Right lung (tissue), 5 donors: ENCODE measurements around the gene RCAN1. TPM values are rescaled to one million over a fixed set of nuclear protein-coding genes. Genes with fewer than 3 reads are reported as not detected.

Experiments used
- DNase-seq, 2 donors: peaks; one replicate each; pipeline ENCODE4 v3.0.0-alpha.2; 2013
- polyA plus RNA-seq, 5 donors: library from polyadenylated mRNA; unstranded; fragments of 120-200 nt; gene quantifications; one replicate each; pipeline versions ENCODE4 v1.2.1 to v1.2.3, GENCODE V29; 2013; ENCODE audit warnings: inconsistent platforms in 1 of 5, low replicate concordance in 1 of 5; ENCODE audit not compliant: insufficient read length in 5 of 5, insufficient read depth in 1 of 5

The RCAN1 gene
- polyA plus RNA-seq, 5 donors = 16.9 to 20.9 (median 20.0) TPM

DNA sequence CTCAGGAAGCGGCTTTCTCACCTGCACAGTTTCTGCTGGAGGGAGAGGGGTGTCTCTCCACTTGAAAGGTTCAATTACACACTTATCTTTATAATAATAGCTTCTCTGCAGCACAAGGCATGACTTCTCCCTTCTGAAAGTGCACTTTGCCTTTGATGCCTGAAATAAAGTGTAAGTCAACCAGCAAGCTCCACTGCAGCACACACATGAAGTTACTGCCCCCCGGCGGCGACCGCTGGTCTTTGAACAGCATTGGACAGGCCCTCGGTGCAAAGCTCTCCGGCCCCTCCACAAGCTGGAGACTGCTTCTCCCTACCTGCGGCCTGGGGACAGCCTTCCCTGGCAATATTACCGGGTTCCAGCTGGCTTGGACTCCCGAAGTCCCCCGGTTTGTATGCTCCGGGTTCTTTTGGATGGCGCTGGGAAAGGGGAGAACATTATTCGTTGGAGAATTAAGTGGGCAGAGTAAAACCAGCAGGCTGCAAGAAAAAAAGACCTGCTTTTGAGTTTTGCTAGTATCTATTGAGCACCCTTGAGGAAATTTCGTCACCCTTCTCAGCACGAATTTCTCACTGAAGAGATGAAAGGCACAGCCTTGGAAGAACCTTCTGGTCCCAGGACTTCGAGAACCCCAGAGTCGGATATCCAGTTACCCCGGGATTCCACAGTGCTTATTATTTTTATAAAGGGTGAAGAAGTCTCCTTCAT lies 11.8 kb downstream of the RCAN1 start:
- peak; percentile 59 to 68 for DNase-seq

DNA sequence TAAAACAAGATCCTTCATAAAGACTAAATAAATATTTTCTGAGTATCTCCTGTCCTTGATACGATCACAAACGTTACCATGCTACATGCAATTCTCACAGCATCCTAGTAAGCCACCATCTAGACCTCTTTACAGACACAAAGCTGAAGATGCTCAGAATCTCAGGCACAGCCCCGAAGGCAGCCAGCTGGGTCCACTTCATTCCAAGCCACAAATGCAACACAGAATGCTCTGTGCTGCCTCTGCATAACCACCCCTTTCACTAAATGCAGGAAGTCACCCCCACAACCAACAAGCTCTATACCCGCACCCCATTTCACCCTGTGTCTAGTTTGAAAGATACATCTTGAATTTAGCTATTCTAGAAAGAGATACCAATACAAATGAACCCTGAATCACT lies 12.9 kb downstream of the RCAN1 start:
- DNase-seq = no peak

DNA sequence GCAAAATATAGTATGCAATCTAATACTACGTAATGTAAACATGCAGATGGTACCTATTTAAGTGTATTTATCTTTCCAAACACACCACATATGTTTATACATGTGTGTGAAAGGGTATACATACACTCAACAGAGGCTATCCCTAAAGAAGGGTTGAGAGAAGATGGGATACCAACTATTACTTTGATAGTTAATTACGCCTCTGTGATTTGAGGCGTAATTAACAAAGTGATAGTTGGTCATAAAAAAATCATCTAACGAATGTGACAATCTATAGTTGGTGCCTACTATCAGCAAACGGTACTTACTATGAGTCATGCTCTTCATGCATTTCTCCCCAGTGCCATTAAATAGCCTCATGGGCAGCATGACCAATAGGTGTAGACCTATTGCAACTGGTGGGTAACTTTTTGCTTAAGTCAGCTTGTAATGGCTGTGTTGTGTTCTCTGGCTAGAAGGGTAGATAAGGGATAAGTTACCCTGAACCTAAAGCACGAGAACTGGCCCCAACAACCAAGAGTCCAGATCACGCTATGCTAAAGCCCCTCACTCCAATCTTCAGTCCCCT lies 15.3 kb downstream of the RCAN1 start:
- no peak for DNase-seq

DNA sequence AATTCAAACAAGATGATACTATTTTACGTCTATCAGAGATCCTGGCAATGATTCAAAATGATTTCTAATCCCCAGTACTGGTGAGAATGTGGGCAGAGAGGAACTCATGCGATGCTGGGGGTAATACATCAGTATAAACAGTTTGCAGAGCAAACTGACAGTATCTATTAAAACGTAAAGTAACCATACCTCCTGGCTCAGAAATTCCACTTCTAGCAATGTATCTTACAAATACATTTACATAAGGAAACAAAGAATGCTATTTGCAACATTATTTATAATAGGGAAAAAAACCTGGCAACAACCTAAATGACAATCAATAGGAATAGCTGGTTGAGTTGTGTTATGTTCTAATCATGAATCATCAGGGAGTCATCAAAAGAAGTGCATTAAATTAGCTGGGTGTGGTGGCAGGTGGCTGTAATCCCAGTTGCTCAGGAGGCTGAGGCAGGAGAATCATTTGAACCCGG lies 15.9 kb downstream of the RCAN1 start:
- DNase-seq = no peak

DNA sequence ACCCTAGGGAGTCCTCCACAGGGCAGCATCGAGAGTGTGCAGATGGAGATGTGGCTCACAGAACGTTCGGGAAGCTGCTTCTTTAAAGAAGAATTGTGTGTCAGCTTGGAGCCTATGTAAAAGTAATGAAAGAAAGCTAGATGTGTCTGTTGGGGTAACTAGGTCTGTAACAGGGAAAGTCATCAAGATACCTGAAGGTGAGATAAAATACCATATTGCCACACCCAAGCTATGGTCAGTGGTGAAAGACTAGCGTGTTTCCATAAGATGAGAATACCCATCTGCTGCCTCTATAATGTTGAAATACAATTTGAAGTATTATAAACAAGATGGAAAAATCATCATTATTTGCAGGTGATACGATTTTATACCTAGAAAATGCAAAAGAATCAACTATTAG lies 17.5 kb downstream of the RCAN1 start:
- DNase-seq = no peak

DNA sequence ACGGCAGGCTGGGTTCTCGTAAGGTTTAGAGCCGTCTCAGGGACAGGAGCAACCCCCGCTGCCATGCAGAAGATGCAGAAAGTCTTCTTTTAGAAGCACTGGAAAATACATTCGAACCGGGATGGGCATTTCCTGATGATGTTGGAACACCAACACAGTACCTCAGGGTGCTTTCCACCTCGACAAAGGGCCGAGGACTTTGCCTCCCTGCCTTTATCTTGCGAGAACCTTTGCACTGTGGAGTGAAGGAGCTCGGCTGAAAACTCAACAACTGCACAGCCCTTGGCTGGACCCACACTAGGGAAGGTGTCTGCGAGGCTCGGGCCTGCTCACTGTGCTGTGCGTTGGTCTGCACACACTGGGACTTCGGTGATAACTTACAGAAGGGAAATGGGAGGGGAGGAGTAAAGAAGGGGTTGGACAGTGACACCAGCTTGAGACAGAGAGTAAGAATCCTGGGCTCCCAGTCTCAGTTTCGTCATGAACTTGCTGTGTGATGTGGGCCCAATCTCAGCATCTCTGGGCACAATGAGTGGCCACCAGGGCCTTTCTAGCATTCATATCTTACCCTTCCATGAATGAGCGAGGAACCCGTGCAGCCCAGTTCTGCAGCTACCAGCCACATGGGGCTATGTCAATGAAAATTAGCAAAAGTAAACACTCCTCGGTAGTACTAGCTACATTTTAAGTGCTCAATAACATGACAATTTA lies 18.2 kb downstream of the RCAN1 start:
- DNase-seq = no peak

DNA sequence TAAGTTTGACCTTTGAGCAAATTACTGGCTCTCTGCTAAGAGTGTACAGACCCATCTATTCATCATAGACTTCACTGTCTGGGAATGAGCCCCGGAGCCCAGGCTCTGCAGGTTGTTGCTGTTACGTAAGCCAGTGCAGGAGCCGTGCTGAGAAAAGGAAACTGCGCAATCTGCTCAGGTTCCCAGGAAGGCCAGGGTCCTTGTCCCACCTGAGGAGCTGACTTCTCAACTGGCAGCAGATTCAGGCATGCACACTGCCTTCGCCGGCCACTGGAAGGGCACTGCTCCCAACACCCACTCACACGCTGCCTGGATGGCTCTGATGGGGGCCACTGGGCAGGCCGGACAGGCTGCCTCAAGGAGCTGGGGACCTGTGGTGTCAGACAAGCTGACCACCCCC lies 19.5 kb downstream of the RCAN1 start:
- DNase-seq = no peak

DNA sequence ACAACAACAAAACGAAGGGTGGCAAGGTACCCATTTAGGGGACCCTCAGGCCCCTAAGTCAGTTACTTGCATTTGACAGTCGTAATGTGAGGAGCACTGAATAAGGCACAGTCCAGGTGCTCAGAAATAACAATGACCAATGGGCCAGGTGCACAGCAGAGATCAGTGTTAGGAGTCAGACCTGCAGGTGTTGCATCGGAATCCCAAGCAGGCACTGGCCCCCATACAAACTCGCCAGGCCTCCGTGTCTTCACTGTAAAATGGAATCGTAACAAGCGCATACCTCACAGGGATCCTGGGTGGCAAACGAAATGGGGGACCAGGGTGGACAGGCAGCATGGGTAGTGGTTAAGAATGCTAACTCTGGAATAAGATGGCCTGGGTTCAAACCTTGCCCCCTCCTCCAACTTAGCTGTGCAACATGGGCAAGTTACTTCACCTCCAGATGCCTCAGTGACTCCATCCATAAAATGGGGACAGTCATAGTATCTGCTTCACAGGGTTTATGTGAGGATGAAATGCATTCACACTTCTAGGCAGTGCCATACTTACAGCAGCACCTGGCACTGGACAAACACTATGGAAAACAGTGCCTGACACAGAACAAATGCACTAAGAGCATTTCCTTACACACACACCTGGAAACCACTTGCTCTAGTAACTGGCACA lies 20.2 kb downstream of the RCAN1 start:
- no peak for DNase-seq

DNA sequence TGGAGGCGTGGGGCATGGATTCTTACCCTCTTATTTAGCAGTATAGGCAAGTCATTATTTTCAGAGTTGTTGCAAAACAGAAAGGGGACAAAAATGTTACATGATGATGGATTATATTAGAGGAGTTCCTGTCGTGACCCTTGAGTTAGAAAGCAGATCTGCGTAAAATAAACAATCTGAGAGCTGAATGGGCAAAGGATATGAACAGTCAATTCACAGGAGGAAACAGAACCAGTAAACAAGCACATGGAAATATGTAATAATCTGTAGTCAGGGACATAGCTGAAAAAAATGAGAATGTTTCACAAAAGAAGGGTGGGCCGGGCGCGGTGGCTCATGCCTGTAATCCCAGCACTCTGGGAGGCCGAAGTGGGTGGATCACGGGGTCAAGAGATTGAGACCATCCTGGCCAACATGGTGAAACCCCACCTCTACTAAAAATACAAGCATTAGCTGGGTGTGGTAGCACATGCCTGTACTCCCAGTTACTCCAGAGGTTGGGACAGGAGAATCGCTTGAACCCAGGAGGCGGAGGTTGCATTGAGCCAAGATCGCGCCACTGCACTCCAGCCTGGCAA lies 20.9 kb downstream of the RCAN1 start:
- no peak for DNase-seq

DNA sequence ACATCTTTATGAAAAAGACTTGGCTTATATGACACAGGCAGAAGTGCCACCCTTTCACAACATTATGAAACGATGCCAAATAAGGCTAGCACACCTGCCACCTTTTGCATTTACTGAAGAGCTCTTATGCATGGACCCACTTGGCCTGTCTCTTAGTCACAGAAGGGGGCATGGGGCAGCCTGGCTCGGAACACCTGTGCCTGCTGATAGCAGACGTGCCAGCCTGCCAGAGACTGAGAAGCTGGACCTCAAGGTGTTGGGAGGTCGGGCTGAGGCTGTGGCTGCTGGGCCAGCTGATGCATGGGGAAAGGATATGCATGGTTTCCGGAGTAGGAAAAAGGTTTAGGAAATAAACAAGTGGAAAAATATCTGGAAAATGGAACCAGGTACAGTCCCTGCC lies 21.5 kb downstream of the RCAN1 start:
- no peak for DNase-seq

DNA sequence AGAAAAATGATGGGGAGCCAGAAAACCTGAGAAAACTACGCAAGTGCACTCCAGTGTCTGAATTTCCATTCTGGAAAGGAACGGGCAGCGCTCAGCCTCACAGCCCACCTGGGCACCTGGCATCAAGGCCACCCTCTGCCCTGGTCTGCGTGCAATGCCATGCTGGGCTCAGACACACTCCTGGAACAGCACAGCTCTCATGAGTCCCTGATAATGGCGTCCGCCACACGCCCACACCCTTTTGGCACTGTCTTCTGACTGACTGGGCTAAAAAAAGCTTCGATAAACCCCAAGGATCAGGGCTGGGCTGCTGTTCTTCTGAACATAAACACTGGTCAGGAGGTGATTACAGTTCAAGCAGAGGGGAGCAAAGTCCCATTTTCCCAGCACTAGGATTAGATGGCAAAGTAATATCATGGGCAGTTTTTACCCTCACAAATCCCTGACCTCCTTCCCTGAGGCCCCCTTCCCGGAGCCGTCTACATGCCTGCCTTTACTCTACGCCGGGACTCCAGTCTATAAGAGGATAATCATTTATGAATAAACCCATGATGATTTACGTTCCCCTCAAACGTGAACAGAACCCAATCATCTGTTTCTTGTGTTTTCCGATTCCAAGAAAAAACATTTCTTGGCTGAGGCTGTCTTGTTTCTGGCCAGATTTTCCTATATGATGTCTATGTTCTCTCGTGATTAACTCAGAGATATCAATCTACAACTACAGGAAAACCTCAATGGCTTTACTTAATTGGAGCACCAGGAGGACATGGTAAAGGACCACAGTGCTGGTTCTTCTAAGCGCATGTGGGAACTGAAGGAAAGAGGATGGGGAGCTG lies 22.6 kb downstream of the RCAN1 start:
- DNase-seq = no peak

DNA sequence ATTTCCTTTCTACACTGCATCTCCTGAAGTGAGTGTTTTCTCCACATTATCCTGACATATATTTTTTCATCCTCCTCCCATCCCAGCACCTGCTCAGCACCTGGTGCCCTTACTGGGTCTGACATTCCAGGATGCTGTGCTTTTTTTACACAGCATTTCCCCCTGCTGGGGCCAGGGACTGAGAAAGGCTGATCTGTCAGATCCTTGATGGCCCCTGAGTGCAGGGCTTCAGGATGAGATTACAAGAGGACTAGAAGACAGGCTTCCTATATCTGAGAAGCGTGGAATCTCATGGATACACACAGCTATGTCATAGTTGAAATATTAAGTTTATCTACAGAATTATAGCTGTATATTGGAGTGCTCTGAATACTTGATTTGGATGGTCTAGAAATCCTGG lies 24.4 kb downstream of the RCAN1 start:
- DNase-seq = no peak

DNA sequence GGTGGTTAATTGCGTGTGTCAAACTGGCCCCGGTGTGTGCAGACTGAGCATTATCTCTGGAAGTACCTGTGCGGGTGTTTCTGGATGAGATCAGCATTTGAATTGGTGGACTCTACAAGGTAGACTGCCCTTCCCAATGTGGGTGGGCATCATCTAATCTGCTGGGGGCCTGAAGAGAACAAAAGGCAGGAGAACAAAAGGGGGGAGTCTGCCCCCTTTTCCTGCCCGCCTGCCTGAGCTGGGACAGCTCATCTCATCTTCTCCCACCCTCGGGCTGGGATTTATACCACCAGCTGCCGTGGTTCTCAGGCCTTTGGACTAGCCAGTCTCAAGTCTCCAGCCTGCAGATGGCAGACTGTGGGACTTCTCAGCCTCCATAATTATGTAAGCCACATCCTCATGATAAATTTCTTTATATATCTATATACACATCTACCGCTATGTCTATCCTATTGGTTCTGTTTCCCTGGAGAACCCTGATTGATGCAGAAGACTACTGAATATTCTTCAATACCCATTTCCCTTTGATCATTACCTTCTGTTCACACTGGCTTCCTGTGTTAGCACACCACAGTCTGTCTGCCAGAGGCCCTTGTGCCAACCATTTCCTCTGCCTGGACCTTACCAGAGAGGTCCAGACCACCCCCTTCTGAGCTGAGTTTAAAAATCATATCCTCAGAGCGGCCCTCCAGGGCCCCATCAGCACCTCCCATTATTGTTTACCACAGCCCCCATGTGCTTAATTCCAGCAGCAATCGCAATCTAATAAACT lies 25.2 kb downstream of the RCAN1 start:
- no peak for DNase-seq

DNA sequence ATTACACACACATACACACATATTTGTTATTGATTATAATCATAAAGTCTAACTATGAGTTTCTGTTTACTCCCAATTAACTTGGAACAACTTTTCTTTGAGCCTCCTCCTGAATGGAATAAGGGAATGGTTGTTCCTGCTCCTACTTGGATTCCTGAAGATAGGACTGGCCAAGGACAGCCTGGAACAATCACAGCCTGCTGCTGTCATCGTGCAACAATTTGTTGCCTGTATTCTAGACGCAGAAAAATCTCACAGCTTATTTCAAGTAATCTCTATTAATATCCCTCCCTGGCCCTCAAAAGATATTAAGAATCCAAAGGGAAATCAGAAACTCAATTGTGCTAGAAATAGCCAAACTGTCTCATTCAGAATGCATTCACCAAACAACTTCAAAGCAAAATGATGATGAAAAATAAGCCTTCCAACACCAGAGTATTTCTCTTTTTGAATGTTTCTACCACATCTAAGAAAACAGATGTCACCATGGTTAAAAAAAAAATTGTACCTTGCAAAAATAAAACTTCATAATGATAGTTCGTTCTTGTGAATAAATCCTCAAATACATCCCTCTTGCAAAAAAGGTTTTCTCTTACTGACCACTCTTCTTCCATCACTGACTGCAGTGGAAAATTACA lies 30.9 kb downstream of the RCAN1 start:
- DNase-seq = no peak

DNA sequence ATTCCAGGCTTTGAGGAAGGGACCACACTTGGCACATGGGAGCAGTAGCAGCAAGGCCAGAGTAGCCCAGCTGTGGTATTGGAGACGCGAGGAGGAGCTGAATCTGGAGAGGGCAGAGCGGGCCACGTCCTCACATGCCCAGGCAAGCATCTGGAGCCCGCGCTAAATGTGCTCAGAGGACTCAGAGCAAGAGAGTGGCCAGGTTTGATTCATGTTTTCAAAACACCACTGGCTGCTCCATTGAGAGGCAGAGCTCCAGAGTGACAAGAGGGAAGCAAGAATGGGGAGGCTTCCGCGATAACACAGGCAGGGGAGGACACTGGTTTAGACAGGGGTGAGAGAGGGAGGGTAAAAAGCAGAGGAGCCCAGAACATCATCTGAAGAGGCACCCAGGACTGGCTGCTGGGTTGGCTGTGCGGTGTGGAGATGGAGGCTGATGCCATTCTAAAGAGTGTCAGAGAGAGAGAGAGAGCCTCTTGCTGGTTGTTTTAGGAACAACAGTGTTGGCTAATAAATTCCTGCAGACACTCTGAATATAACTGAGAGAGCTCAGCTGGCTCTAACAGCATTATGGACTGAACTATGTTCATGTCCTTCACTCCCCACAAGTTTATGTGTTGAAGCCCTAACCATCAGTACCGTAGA lies 32.3 kb downstream of the RCAN1 start:
- DNase-seq = no peak

DNA sequence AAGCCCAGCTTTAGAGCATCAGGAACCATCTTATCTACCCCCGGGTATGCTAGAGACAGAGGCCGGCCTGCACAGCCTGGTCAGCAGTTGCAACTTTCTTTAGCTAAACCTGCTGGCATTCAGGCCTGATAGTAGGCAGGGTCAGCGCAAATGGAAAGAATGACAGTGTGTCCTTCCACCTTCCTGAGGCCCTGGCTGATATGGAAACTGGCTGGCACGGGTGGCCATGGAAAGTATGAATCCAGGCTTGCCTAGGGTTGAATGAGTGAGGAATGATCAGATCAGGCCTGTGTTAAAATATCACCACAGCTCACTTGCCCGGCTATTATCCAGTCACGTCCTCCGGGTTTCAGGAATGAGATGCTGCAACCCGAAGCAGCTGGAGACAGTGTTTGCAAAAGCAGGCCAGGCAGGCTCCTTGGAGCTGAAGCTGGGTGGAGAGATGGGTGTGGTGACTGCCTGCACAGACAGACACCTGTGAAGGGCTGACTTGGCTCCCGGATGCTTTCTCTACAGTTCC lies 34.7 kb downstream of the RCAN1 start:
- DNase-seq = no peak

DNA sequence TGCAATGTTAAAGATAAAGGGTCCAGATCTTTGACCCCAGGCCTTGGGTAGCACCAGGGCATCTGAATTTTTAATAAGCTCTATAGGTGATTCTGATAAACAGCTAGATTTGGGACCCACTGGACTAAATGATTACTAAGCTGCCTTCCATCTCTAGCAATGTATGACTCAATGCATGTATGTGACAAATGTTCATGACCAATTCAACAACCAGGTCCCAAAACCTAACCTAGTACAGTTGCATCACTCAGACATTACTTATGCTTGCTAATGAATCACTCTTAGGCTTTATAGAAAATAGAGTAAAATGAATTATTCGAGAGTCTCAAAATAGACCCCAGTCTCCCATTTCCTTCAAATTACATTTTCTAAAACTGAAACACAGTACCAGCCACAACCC lies 35.5 kb downstream of the RCAN1 start:
- no peak for DNase-seq

DNA sequence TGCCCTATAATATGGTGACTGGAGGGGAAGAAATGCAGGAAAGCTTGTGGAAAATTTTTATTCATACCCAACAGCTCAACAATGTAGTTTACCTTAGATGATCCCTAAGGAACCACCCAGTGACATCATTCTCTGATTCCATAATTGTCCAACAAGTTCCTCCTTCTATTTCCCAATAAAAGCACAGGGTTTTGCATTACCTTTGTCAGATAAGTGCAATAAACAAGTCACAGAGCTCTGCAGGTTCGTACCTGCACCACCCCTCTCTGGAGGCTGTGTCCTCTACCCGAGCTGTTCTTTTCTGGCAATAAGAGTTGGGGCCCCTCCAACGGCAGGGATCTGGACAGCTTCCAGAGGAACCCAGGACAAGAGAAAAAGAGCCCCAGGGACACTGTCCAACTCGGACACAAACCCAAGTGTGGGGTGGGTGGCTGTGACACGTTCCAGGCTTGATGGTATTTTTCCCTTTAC lies 38.8 kb downstream of the RCAN1 start:
- DNase-seq = no peak
